HT1080 (cell line): Measurements from ENCODE around the gene SCYGR7. TPM values are rescaled to one million over a fixed set of nuclear protein-coding genes. Genes with fewer than 3 reads are reported as not detected.
"Not testable (repeated sequence)": the region's sequence is repeated elsewhere in the genome, so short reads cannot be mapped to it uniquely, and the experiment has no call there.

Source experiments
- DNase-seq: peaks from one replicate; pipeline ENCODE4 v3.0.0-alpha.2; 2015; ENCODE audit warnings: low read depth
- polyA plus RNA-seq, 2 experiments: library from polyadenylated mRNA; depleted of rRNA; stranded (reverse); fragments of >200 nt; gene quantifications; 2 replicates each; pipeline ENCODE4 v1.2.3, GENCODE V29; 2015
- total RNA-seq: library from RNA; depleted of rRNA; stranded (reverse); fragments of >200 nt; shearing (Covaris generic); gene quantifications from 2 replicates; pipeline ENCODE4 v1.2.3, GENCODE V29; 2014; rRNA removed

SCYGR7 gene
- total RNA-seq: not detected in 2 replicates
- polyA plus RNA-seq (2015; cell fraction: cytosol; rRNA removed): not detected in 2 replicates
- polyA plus RNA-seq (2015; cell fraction: nucleus; rRNA removed): not detected in 2 replicates

DNA sequence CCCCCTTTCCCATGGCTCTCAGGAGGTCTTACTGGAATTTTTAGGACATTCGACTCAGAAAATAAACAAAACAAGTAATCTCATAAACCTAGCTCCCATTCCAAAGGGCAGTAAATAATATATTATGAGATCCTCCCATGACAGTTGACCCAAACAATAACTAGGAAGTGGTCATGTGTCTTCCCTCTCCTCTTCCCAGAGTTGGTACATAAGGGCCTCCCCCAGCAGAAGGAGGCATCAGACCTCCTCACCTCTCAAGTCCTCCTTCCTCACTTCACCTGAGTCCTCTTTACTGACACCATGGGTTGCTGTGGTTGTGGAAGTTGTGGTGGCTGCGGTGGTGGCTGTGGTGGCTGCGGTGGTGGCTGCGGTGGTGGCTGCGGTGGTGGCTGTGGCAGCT, at the start of gene SCYGR7:
SCYGR7 (plus strand) TSS at position 301 of the 400 bp plus-strand sequence; CDS start at position 301, 0 bp downstream.
- no peak for DNase-seq

GRCh38 chr2:227684258-227684657, 43.9 kb upstream of the SCYGR7 start:
- no peak for DNase-seq

- no peak for DNase-seq
Observed at GRCh38 chr2:227687189-227687588, 40.9 kb upstream of the SCYGR7 start.

DNA sequence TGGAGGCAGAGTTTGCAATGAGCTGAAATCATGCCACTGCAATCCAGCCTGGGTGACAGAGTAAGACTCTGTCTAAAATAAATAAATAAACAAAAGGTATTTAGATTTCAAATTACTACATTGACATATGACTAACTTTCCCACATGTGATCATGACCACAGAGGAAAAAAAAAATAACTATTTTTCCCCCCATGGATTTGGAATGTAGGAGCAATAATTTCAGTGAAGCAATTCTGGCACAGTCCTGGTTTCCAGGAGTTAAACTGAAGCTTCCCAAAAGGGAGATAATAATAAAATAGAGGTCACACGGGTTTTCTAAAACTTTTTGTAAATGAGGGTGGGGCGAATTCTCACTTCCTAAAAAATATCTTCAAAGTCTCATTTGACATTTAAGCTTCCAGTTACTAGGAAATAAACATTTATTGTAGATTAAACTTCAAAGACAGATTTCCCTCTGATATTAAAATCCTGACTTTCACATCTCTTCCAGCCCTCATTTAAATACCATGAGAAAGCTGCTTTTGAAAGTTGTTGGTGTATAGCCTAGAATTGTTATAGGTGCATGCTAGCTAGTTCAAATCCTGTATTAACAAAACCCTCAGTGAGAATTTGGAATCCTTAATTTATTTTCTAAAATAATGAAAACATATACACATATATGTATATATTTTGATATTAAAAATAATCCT, 31.0 kb upstream of the SCYGR7 start:
- no peak for DNase-seq

GRCh38 chr2:227701556-227701955, 26.6 kb upstream of the SCYGR7 start:
- DNase-seq: no peak

GRCh38 chr2:227703280-227703732, 24.8 kb upstream of the SCYGR7 start:
- no peak for DNase-seq

DNA sequence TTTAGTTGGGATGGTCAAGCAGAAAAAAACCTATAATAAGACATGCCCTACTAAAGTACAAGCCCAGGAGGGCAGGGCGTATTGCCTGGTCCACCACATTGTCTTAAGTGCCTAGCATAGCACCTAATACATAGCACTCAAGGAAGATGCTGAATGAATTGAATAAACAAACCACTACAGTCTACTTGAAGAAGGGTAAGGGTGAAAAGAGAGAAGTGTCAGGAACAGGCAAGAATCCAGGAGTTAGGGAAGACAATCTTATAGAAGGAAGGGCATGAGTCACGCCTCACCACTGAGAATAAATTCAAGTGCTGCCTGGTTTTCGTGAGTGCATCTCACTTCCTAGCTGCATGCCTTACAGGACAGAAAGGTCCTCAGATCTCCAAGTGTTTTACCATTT, 24.2 kb upstream of the SCYGR7 start:
- peak; percentile 55 for DNase-seq

- DNase-seq: no peak
Observed at GRCh38 chr2:227706859-227707258, 21.3 kb upstream of the SCYGR7 start.

- no peak for DNase-seq
Observed at GRCh38 chr2:227707390-227707789, 20.7 kb upstream of the SCYGR7 start.

GRCh38 chr2:227710986-227711385, 17.1 kb upstream of the SCYGR7 start:
- DNase-seq: no peak

- no peak for DNase-seq
Observed at GRCh38 chr2:227713291-227713690, 14.8 kb upstream of the SCYGR7 start.

DNA sequence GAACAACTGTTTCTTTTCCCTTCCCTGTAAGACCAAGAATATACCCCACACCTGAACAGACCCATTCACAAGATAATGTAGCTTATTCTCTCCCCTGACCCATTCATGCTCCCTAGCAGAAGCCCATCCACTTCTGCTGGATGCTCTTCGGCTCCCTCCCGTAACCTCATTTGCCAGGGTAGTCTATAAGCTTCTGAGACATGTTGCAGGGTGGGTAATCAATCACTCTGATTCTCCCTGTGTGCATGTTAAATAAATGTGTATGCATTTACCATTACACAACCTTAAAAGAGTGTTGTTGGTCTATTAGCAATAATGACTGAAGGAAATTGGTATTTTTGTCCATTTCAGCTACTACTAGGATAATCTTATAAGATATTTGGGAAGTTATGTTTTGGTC, 11.6 kb upstream of the SCYGR7 start:
- DNase-seq: no peak

DNA sequence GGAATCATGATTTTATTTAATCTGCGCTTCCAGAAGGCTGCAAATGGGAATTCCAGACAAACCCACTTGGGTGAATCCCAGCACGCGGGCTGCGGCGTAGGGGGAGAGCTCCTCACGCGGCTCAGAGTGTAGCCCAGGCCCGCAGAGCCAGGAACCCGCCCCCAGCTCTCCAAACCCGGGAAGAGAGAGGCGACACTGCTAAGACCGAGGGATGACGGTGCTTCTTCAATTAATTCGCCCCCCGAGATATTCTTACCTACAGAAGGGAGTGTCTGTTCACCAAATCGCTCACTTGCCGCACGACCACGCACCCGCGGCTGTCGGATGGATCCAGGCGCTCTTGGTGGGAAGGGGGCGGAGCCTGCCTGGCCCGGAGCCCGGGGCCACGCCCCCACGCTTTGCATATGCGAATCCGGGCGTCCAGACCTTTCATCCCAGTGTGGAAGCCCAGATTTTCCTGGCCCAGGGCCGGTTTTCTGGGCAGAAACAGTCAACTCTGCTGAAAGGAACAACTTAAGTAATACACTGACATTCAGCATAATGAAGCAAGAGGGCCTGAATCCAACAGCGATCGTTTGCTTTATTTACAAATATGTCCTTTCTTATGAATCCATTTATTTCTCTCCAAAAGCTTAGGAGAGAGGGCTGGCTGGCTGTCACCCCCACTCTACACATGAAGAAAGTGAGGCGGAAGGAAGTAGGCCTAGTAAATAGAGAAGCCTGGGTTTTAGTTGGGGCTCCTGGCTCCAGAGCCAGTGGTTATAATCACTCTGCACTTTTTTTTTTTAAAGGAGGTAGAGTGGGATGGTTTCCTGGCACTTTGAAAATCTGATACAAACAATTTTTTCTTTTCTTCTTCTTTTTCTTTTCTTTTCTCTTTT, 10.2 kb upstream of the SCYGR7 start, which contains the start of gene SLC19A3:
SLC19A3 (minus strand) TSS at position 342 of the 881 bp plus-strand sequence. CDS start 15,710 bp downstream, outside the sequence.
- no peak for DNase-seq

GRCh38 chr2:227719641-227720040, 8.5 kb upstream of the SCYGR7 start:
- no peak for DNase-seq

- DNase-seq: no peak
Observed at GRCh38 chr2:227720680-227721079, 7.5 kb upstream of the SCYGR7 start.

DNA sequence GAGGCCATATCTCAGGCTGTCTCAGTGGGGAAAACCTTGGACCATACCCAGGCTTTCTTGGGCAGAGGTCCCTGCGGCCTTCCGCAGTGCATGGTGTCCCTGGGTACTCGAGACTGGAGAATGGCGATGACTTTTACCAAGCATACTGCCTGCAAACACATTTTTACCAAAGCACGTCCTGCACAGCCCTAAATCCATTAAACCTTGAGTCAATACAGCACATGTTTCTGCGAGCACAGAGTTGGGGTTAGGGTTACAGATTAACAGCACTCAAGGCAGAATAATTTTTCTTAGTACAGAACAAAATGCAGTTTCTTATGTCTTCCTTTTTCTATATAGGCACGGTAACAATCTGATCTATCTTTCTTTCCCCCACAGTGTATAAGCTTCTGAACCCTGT, 5.3 kb upstream of the SCYGR7 start:
- not testable (repeated sequence) for DNase-seq

- DNase-seq: no peak
Observed at GRCh38 chr2:227724394-227725039, 3.6 kb upstream of the SCYGR7 start, which contains the start of gene SCYGR6. Gene SCYGR6 (minus strand): TSS chr2:227724757. CDS start chr2:227724757, 0 bp downstream.

DNA sequence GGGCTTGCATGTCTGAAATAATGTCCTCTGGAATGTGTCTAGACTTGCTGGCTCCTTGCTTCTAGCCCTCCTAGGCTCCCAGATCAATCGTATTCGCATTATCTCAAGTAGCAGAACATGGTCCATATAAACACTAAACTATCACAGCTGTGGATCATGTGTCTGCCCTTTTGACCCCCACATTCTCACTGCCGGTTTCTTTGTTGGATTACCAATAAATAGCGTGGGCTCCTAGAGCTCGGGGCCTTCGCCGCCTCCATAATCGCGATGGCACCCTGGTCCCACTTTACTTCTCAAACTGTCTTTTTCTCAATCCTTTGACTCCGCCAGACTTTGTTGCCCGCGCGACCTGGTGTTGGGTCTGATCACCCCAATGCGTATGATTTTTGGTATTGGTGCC, 11.2 kb downstream of the SCYGR7 start:
- no peak for DNase-seq

GRCh38 chr2:227740705-227741104, 12.6 kb downstream of the SCYGR7 start:
- not testable (repeated sequence) for DNase-seq

DNA sequence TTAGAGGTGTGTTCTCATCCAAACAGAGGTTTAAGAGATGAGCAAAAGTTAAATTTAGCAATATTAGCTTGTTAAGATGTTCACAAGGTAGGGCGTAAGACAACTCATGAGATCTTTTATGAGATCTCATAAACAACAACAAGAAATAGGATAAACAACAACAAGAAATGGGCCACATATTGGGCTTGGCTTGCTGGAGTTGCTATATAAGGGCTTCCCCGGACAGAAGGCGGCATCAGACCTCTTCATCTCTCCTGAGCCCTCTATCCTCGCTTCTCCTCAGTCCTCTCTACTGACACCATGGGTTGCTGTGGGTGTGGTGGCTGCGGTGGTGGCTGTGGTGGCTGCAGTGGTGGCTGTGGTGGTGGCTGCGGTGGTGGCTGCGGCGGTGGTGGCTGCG, 17.5 kb downstream of the SCYGR7 start, which contains the start of gene SCYGR8:
SCYGR8 (plus strand) TSS at position 301 of the 400 bp plus-strand sequence; CDS start at position 301, 0 bp downstream.
- DNase-seq: no peak

DNA sequence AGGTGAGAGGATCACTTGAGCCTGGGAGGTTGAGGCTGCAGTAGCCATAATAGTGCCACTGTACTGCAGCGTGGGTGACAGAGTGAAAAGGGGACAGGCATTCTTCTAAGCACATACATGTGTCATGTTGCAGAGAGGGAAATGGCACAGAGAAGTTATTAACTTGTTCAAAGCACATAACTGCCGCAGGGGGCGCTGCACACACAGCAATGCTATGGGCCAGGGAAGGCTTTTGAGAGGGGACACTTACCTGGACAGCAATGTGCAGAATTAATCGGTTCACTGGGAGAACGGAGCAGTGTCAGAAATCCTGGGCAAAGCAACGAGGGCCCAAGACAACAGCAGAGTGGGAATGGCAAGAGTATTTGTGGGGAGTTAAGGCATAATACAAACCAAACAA, 19.9 kb downstream of the SCYGR7 start:
- no peak for DNase-seq
